Sigmoid colon (tissue), 7 donors: ENCODE results near the gene NDUFV3. TPM values are rescaled to one million over a fixed set of nuclear protein-coding genes. Genes with fewer than 3 reads are reported as not detected.
"Not testable (repeated sequence)": the region's sequence is repeated elsewhere in the genome, so short reads cannot be mapped to it uniquely, and the experiment has no call there.

Experiments
- DNase-seq: peaks from one replicate; pipeline ENCODE4 v3.0.0-alpha.2; 2019
- H3K27ac ChIP-seq, 4 donors: fragments of 200-600 bp; sonication (generic); one replicate each; pipeline ENCODE4 v1.5.1; 2016 to 2019; ENCODE audit warnings: mild to moderate bottlenecking in 1 of 4
- H3K27me3 ChIP-seq, 3 donors: fragments of 200-600 bp; sonication (generic); one replicate each; pipeline ENCODE4 v1.5.1; 2019; ENCODE audit warnings: mild to moderate bottlenecking in 1 of 3
- H3K36me3 ChIP-seq, 4 donors: fragments of 200-600 bp; sonication (generic); one replicate each; pipeline ENCODE4 v1.5.1; 2016 to 2019
- H3K4me1 ChIP-seq, 4 donors: fragments of 200-600 bp; sonication (generic); one replicate each; pipeline ENCODE4 v1.5.1; 2017 to 2019
- H3K4me3 ChIP-seq, 4 donors: fragments of 200-600 bp; sonication (generic); one replicate each; pipeline ENCODE4 v1.5.1; 2017 to 2019; ENCODE audit warnings: mild to moderate bottlenecking in 2 of 4, moderate library complexity in 1 of 4
- H3K9me3 ChIP-seq, 4 donors: fragments of 200-600 bp in 3 of 4; sonication (generic) in 3 of 4; one replicate each; pipeline versions ENCODE4 v1.5.1 to v1.6.1; 2013 to 2019
- EP300 ChIP-seq, 4 donors: sonication (generic); formaldehyde crosslinking; IDR thresholded peaks; one replicate each; pipeline ENCODE4 v1.6.1; 2017; ENCODE audit warnings: antibody characterized with exemption in 4 of 4
- POLR2A ChIP-seq, 2 donors: fragments of 450-650 bp; IDR thresholded peaks; one replicate each; pipeline ENCODE4 v1.6.1; 2016; ENCODE audit warnings: antibody characterized with exemption in 2 of 2, mild to moderate bottlenecking in 2 of 2, moderate library complexity in 2 of 2
- POLR2AphosphoS5 ChIP-seq, 4 donors: sonication (generic); formaldehyde crosslinking; IDR thresholded peaks; one replicate each; pipeline ENCODE4 v1.6.1; 2017; ENCODE audit warnings: antibody characterized with exemption in 4 of 4
- WGBS, 2 donors: extraction: QIAGEN DNeasy Blood & Tissue Kit; methylation state at CpG; one replicate each; pipeline ENCODE4 v1.1.7; 2013; 5-methylcytosine and 5-hydroxymethylcytosine counted together
- intact Hi-C: fragments of 100-400 bp; cut with DNase I; formaldehyde crosslinking; loops from one replicate; pipeline ENCODE4 v1.15.1; 2023
- polyA plus RNA-seq, 3 donors: library from polyadenylated mRNA; stranded (reverse); fragments of 200-250 nt; gene quantifications; one replicate each; pipeline ENCODE4 v1.2.3, GENCODE V29; 2013
- total RNA-seq, 4 donors: library from RNA; depleted of rRNA; stranded (reverse); fragments of >200 nt; gene quantifications; one replicate each; pipeline ENCODE4 v1.1.0, GENCODE V29; 2016
- TF ChIP-seq, protein P1 (sequence below), 4 experiments: fragments of 450-650 bp in 3 of 4; fragments of 200-600 bp in 1 of 4; IDR thresholded peaks; one replicate each; pipeline ENCODE4 v1.5.1; 2016 to 2019; ENCODE audit warnings: antibody characterized with exemption in 4 of 4, mild to moderate bottlenecking in 3 of 4, moderate library complexity in 2 of 4
- donor health status: healthy with polysubstance abuse.
- donor health status: Bipolar disorder and iron deficiency.
- donor health status: healthy.

Gene NDUFV3
- total and polyA plus RNA-seq, 7 donors = 15.0 to 67.6 (median 53.5) TPM

DNA sequence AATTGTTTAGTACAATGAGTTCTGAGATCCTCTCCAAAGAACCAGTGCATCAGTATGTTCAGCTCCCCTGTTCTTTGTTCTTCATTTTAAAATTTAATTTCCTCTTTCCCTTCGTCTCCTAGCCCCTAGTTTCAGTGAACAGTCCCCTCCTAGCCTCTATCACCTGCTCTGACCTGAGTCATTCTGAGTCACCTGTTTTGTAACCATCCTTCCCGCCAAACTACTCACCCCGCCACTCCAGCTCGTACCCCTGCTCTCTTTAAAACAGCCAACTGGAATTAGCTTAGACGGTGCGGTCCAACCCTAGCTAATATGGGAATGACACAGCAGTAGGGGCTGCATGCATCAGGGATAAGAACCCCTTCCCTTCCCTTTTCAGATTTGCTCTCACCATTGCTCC lies 49.1 kb downstream of the NDUFV3 start:
- intact Hi-C loops = no loop called here
- DNase-seq = peak; percentile 4
- TF ChIP-seq, protein P1, sequence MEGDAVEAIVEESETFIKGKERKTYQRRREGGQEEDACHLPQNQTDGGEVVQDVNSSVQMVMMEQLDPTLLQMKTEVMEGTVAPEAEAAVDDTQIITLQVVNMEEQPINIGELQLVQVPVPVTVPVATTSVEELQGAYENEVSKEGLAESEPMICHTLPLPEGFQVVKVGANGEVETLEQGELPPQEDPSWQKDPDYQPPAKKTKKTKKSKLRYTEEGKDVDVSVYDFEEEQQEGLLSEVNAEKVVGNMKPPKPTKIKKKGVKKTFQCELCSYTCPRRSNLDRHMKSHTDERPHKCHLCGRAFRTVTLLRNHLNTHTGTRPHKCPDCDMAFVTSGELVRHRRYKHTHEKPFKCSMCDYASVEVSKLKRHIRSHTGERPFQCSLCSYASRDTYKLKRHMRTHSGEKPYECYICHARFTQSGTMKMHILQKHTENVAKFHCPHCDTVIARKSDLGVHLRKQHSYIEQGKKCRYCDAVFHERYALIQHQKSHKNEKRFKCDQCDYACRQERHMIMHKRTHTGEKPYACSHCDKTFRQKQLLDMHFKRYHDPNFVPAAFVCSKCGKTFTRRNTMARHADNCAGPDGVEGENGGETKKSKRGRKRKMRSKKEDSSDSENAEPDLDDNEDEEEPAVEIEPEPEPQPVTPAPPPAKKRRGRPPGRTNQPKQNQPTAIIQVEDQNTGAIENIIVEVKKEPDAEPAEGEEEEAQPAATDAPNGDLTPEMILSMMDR (IDR thresholded peaks at IDR 0.05) = no peak
- no peak for TF ChIP-seq POLR2AphosphoS5 (IDR thresholded peaks at IDR 0.05)
- TF ChIP-seq POLR2A (IDR thresholded peaks at IDR 0.05) = no peak
- TF ChIP-seq EP300 (IDR thresholded peaks at IDR 0.05) = no peak
- Histone ChIP-seq H3K27me3 (no peaks in the 10 kb centered on the region), H3K4me1 (peaks cover 0 to 19% (median 12%) of the 10 kb centered on the region in 4 donors), H3K27ac (no peak overlapping the region), H3K4me3 (no peak overlapping the region), H3K9me3 (no peaks in the 10 kb centered on the region), H3K36me3 (no peaks in the 10 kb centered on the region)
- 71 to 73% methylated on average over 6 of the region's 6 CpGs for WGBS, 2 donors

DNA sequence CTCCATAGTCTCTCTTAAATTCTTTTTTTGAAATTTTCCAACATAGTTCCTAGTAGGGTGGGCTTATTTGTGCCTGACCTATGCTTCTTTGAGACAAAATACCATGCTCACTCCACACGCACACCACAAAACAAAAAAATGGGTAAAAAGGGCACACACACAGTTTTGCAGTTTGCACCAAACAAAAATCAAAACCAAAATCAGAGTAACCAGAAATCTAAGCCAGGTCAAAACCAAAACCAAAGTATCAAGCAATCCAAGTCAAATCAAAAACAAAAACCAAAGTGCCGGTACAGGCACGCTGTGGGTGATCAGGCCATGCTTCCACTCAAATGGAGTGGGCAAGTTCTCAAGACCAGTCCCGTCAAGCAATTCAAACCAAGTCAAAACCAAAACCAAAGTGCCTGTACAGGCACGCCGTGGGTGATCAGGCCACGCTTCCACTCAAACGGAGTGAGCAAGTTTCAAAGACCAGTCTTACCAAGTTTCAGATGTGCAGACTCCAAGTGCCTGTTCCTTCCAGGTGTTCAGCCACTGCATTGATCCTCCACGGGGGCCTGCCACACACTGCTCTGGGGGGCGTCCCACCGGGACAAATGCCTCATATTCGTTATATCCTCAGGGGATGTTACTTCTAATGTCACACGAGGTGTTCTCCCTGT lies 56.1 kb downstream of the NDUFV3 start:
- H3K36me3 ChIP-seq, H3K4me1 ChIP-seq, H3K4me3 ChIP-seq, H3K27me3 ChIP-seq, H3K27ac ChIP-seq, H3K9me3 ChIP-seq, intact Hi-C loops: not testable (repeated sequence)
- 81 to 89% methylated on average over 13 of the region's 13 CpGs for WGBS, 2 donors
- DNase-seq = peak; percentile 33

DNA sequence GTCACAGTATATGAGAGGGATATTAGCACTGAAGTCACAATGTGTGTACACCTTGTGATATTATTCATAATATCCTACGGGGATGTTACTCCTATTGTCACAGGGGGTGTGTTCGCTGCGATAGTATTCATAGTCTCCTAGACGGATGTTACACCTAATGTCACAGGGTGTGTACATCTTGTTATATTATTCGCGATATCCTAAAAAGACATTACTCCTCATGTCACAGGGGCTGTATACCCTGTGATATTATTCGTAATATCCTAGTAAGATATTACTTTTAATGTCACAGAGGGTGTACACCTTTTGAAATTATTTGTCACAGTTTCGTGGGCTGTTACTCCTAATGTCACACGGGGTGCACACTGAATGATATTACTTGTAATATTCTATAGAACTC lies 58.1 kb downstream of the NDUFV3 start:
- H3K9me3 ChIP-seq, H3K4me3 ChIP-seq, H3K4me1 ChIP-seq, H3K36me3 ChIP-seq, intact Hi-C loops, H3K27me3 ChIP-seq, H3K27ac ChIP-seq: not testable (repeated sequence)
- 93 to 94% methylated on average over 9 of the region's 9 CpGs for WGBS, 2 donors
- DNase-seq = peak; percentile 3

DNA sequence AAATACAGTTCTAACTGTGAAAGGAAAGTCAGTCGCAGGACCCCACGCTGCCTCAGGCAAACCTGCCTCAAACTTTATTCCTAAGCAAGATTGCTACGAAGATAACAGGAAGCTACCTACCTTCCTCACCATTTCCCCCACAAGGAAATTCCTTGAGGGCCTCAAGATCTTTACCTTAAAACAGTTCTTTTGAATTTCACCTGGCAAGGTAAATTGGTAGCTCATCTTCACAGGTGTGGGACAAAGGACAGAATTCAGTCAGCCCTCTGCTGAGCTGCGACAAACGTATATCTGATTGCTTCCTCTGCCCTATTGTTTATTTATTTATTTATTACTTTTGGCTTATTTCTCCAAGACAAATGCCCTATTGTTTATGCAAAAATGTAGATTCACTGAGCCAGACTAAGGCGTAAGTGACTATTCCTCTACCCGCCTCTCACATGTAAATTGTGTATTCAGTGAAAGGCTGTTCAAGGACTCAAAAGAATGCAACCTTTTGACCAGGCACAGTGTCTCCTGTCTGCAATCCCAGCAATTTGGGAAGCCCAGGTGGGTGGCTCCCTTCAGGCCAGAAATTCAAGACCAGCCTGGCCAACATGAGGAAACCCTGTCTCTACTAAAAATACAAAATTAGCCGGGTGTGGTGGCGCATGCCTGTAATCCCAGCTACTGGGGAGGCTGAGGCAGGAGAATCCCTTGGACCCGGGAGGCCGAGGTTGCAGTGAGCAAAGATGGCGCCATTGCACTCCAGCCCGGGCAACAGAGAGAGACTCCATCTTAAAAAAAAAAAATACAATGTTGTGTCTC lies 63.9 kb downstream of the NDUFV3 start:
- DNase-seq = peak; percentile 10
- WGBS, 2 donors = 86 to 89% methylated on average over 13 of the region's 13 CpGs
- H3K27me3 ChIP-seq = no peaks in the 10 kb centered on the region
- no peaks in the 10 kb centered on the region for H3K4me1 ChIP-seq
- no peak overlapping the region for H3K27ac ChIP-seq
- no peaks in the 10 kb centered on the region for H3K36me3 ChIP-seq
- no peak overlapping the region for H3K4me3 ChIP-seq
- intact Hi-C loops = no loop called here
- no peaks in the 10 kb centered on the region for H3K9me3 ChIP-seq
- TF ChIP-seq EP300 (IDR thresholded peaks at IDR 0.05) = no peak
- no peak for TF ChIP-seq POLR2AphosphoS5 (IDR thresholded peaks at IDR 0.05)
- TF ChIP-seq, protein P1 (IDR thresholded peaks at IDR 0.05) = no peak
- no peak for TF ChIP-seq POLR2A (IDR thresholded peaks at IDR 0.05)

DNA sequence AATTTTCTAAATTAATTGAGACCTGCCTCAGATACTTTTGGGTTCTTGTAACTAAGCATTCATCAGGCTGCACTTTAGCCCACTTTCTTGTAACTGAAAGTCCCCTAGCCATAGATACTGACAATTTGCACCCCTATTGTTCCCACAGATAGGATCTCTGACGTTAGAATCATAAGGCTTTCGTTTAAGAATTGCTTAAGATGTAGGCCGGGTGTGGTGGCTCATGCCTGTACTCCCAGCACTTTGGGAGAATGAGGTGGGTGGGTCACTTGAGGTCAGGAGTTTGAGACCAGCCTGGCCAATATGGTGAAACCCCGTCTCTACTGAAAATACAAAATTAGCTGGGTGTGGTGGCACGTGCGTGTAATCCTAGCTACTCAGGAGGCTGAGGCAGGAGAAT lies 65.0 kb downstream of the NDUFV3 start:
- H3K4me1 ChIP-seq, H3K27me3 ChIP-seq, H3K36me3 ChIP-seq, H3K4me3 ChIP-seq, H3K27ac ChIP-seq, DNase-seq, intact Hi-C loops, H3K9me3 ChIP-seq: not testable (repeated sequence)
- WGBS, 2 donors = 76 to 87% methylated on average over 6 of the region's 6 CpGs

DNA sequence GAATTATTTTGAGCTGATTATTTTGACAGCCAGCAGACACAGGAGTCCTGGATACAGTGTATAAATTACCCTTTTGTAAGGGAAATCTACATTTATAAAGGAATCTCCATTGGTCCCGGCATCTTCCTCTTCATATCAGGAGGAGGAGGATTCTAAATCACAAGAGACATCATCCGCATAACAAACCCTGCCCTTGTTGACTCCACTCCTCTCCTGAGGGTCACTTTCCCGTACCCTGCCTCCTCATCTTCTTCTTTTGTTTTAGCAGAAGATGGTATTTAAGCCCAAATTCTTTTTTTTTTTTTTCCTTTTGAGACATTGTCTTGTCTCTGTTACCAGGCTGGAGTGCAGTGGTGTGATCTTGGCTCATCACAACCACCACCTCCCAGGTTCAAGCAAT lies 66.6 kb downstream of the NDUFV3 start:
- DNase-seq = no peak
- H3K27me3 ChIP-seq = no peaks in the 10 kb centered on the region
- no peaks in the 10 kb centered on the region for H3K4me1 ChIP-seq
- no peaks in the 10 kb centered on the region for H3K9me3 ChIP-seq
- no peak overlapping the region for H3K27ac ChIP-seq
- 88 to 92% methylated on average over 3 of the region's 3 CpGs for WGBS, 2 donors
- no peak overlapping the region for H3K4me3 ChIP-seq
- no peaks in the 10 kb centered on the region for H3K36me3 ChIP-seq
- intact Hi-C loops = loop anchor here (10.0 kb wide), 1 partner anchor 45 kb away; no protein-coding TSS in a partner anchor
- TF ChIP-seq EP300 (IDR thresholded peaks at IDR 0.05) = no peak
- no peak for TF ChIP-seq POLR2A (IDR thresholded peaks at IDR 0.05)
- TF ChIP-seq, protein P1 (IDR thresholded peaks at IDR 0.05) = no peak
- TF ChIP-seq POLR2AphosphoS5 (IDR thresholded peaks at IDR 0.05) = no peak
